Motor neuron (in vitro differentiated cells): Measurements from ENCODE around the gene STARD9. TPM values are rescaled to one million over a fixed set of nuclear protein-coding genes. Genes with fewer than 3 reads are reported as not detected.

Source experiments
- ATAC-seq, 8 experiments: fragments of 200-7000 bp; cut with Tn5 transposase; replicated peaks in 6 of 8; 2 replicates each; pipeline ENCODE4 v1.8.0; 2021; ENCODE audit warnings: mild to moderate bottlenecking in 8 of 8, moderate library complexity in 8 of 8
- H3K27ac ChIP-seq, 2 donors: fragments of 250-450 bp; sonication (Bioruptor Pico); 2 replicates each; pipeline ENCODE4 v1.9.0; 2021; ENCODE audit warnings: antibody characterized with exemption in 2 of 2, mild to moderate bottlenecking in 2 of 2, moderate library complexity in 1 of 2
- H3K4me1 ChIP-seq, 2 donors: fragments of 250-450 bp; sonication (Bioruptor Pico); replicated peaks in 1 of 2; 2 replicates each; pipeline ENCODE4 v1.6.1; 2021; ENCODE audit warnings: antibody characterized with exemption in 2 of 2, mild to moderate bottlenecking in 2 of 2, moderate library complexity in 1 of 2
- H3K4me3 ChIP-seq, 5 donors: fragments of 250-450 bp; sonication (Bioruptor Pico); 2 replicates each; pipeline ENCODE4 v1.9.0; 2021; ENCODE audit warnings: antibody characterized with exemption in 5 of 5, mild to moderate bottlenecking in 5 of 5, moderate library complexity in 4 of 5
- WGBS, 10 experiments: fragments of 450-650 bp; shearing (Covaris generic); methylation state at CpG; one replicate each; pipeline ENCODE4 v1.0.0; 2022; 5-methylcytosine and 5-hydroxymethylcytosine counted together
- in situ Hi-C, 9 experiments: fragments of 400-800 bp; cut with MboI; loops; one replicate each; pipeline ENCODE4 v1.15.0; 2021; ENCODE audit warnings: low sequenced_read_pairs in 9 of 9, low pct_unique_long_range_greater_than_20kb in 2 of 9; ENCODE audit not compliant: unreplicated experiment in 9 of 9
- total RNA-seq, 8 experiments: library from RNA; unstranded; fragments of 300-600 nt; gene quantifications; 2 replicates each; pipeline versions ENCODE4 v1.2.3 to v1.2.4, GENCODE V29; 2022

STARD9 gene
- total RNA-seq, 8 experiments from 2014 or later = 1.6 to 14.3 (median 8.9) TPM

GRCh38 chr15:42729409-42729808 is 154.0 kb downstream of the STARD9 start:
- in situ Hi-C loops = no loop called here
- 80 to 94% (median 87%) methylated on average over 1 to 5 of the region's 7 CpGs; no CpG with 5 or more reads in 6 of the 10 experiments for WGBS, 10 experiments
- no peaks in the 10 kb centered on the region for H3K4me1 ChIP-seq
- H3K4me3 ChIP-seq = no peak overlapping the region
- no peak overlapping the region for H3K27ac ChIP-seq
- ATAC-seq = peak in 4 of 8 experiments; percentile 6 to 36 (median 12)

- ATAC-seq = no peak
- in situ Hi-C loops = no loop called here
Measured at GRCh38 chr15:42730135-42730534, 154.7 kb downstream of the STARD9 start.

GRCh38 chr15:42730536-42730935 is 155.1 kb downstream of the STARD9 start:
- Histone ChIP-seq H3K27ac (no peak overlapping the region), H3K4me1 (no peaks in the 10 kb centered on the region), H3K4me3 (no peak overlapping the region)
- in situ Hi-C loops = no loop called here
- 20 to 100% (median 90%) methylated on average over 1 to 7 of the region's 14 CpGs; no CpG with 5 or more reads in 7 of the 10 experiments for WGBS, 10 experiments
- no peak for ATAC-seq

More at GRCh38 chr15:42730135-42730534, 154.7 kb downstream of the STARD9 start:
- H3K27ac ChIP-seq = no peak overlapping the region
- H3K4me1 ChIP-seq = no peaks in the 10 kb centered on the region
- H3K4me3 ChIP-seq = no peak overlapping the region
- 80 to 100% (median 94%) methylated on average over 1 to 6 of the region's 8 CpGs; no CpG with 5 or more reads in 3 of the 10 experiments for WGBS, 10 experiments

- H3K27ac ChIP-seq = no peak overlapping the region
- H3K4me1 ChIP-seq = peaks cover 5% of the 10 kb centered on the region in 2 donors
- in situ Hi-C loops = no loop called here
- 87 to 100% (median 90%) methylated on average over 1 to 4 of the region's 6 CpGs; no CpG with 5 or more reads in 4 of the 10 experiments for WGBS, 10 experiments
- no peak for ATAC-seq
- no peak overlapping the region for H3K4me3 ChIP-seq
Measured at GRCh38 chr15:42731461-42731860, 156.1 kb downstream of the STARD9 start.

- in situ Hi-C loops = no loop called here
- Histone ChIP-seq H3K27ac (no peak overlapping the region), H3K4me3 (no peak overlapping the region), H3K4me1 (peaks cover 5% of the 10 kb centered on the region in 2 donors)
- ATAC-seq = no peak
- 60 to 100% (median 91%) methylated on average over 1 to 9 of the region's 15 CpGs; no CpG with 5 or more reads in 2 of the 10 experiments for WGBS, 10 experiments
Measured at GRCh38 chr15:42732095-42732827, 156.9 kb downstream of the STARD9 start.

- ATAC-seq = no peak
- Histone ChIP-seq H3K4me1 (peaks cover 7 to 8% of the 10 kb centered on the region in 2 donors), H3K27ac (no peak overlapping the region), H3K4me3 (no peak overlapping the region)
- in situ Hi-C loops = no loop called here
- 63 to 100% (median 98%) methylated on average over 1 to 7 of the region's 11 CpGs; no CpG with 5 or more reads in 2 of the 10 experiments for WGBS, 10 experiments
Measured at GRCh38 chr15:42733027-42733426, 157.6 kb downstream of the STARD9 start.

- WGBS, 10 experiments = 64 to 100% (median 94%) methylated on average over 2 to 6 of the region's 6 CpGs; no CpG with 5 or more reads in 5 of the 10 experiments
- in situ Hi-C loops = no loop called here
Measured at GRCh38 chr15:42734076-42734672, 158.8 kb downstream of the STARD9 start.

GRCh38 chr15:42735382-42736165 is 160.2 kb downstream of the STARD9 start:
- WGBS, 10 experiments = 0 to 100% (median 83%) methylated on average over 1 to 9 of the region's 19 CpGs; no CpG with 5 or more reads in 5 of the 10 experiments
- in situ Hi-C loops = no loop called here
- H3K27ac ChIP-seq = no peak overlapping the region

More at GRCh38 chr15:42734076-42734672, 158.8 kb downstream of the STARD9 start:
- no peak for ATAC-seq
- Histone ChIP-seq H3K4me3 (no peak overlapping the region), H3K27ac (no peak overlapping the region), H3K4me1 (peaks cover 7 to 8% of the 10 kb centered on the region in 2 donors)

GRCh38 chr15:42736178-42736792 is 160.9 kb downstream of the STARD9 start:
- WGBS, 10 experiments = 0% methylated on average over 2 to 4 of the region's 55 CpGs; no CpG with 5 or more reads in 8 of the 10 experiments

More at GRCh38 chr15:42735382-42736165, 160.2 kb downstream of the STARD9 start:
- no peak for ATAC-seq
- Histone ChIP-seq H3K4me3 (peak overlapping the region; percentile 62 to 84 (median 78)), H3K4me1 (peaks cover 7 to 8% of the 10 kb centered on the region in 2 donors)

GRCh38 chr15:42736793-42737528 is 161.6 kb downstream of the STARD9 start, which contains the start of gene CDAN1:
TSS of gene CDAN1 (minus strand) at chr15:42737128. CDS start at chr15:42737102, 26 bp downstream.
- H3K27ac ChIP-seq = peak within 1 kb of the TSS; percentile 64 to 76
- ATAC-seq = peak; percentile 88 to 96 (median 94)
- H3K4me3 ChIP-seq = peak within 1 kb of the TSS; percentile 62 to 84 (median 78)
- peaks cover 7 to 8% of the 10 kb centered on the region in 2 donors for H3K4me1 ChIP-seq
- in situ Hi-C loops = no loop called here
- WGBS, 10 experiments = 0 to 5% (median 0%) methylated on average over 1 to 20 of the region's 76 CpGs; no CpG with 5 or more reads in 6 of the 10 experiments

More at GRCh38 chr15:42736178-42736792, 160.9 kb downstream of the STARD9 start:
- H3K4me3 ChIP-seq = peak overlapping the region; percentile 62 to 84 (median 78)
- peaks cover 7 to 8% of the 10 kb centered on the region in 2 donors for H3K4me1 ChIP-seq
- H3K27ac ChIP-seq = peak overlapping the region; percentile 29 to 76
- ATAC-seq = peak; percentile 23 to 47 (median 36)
- in situ Hi-C loops = no loop called here

GRCh38 chr15:42737529-42738328 is 162.3 kb downstream of the STARD9 start:
- peak in 2 of 8 experiments; percentile 8 for ATAC-seq
- peak overlapping the region; percentile 62 to 84 (median 78) for H3K4me3 ChIP-seq
- in situ Hi-C loops = no loop called here
- peak overlapping the region; percentile 64 to 76 for H3K27ac ChIP-seq
- WGBS, 10 experiments = 36 to 90% (median 72%) methylated on average over 4 to 20 of the region's 21 CpGs; no CpG with 5 or more reads in 1 of the 10 experiments
- peaks cover 7 to 8% of the 10 kb centered on the region in 2 donors for H3K4me1 ChIP-seq
